Mucosa of descending colon (tissue), 3 donors: ENCODE results near the gene RABAC1. TPM values are rescaled to one million over a fixed set of nuclear protein-coding genes. Genes with fewer than 3 reads are reported as not detected.

Experiments
- ATAC-seq: fragments of 200-7000 bp; cut with Tn5 transposase; one replicate; pipeline ENCODE4 v1.9.1; 2020; ENCODE audit warnings: mild to moderate bottlenecking, moderate library complexity
- DNase-seq, 3 donors: peaks; one replicate each; pipeline ENCODE4 v3.0.0-alpha.2; 2020
- H3K36me3 ChIP-seq: fragments of 200-600 bp; one replicate; pipeline ENCODE4 v1.8.0; 2021; ENCODE audit warnings: low read depth, mild to moderate bottlenecking
- H3K4me1 ChIP-seq: fragments of 200-600 bp; one replicate; pipeline ENCODE4 v1.8.0; 2021; ENCODE audit warnings: low read depth, mild to moderate bottlenecking
- H3K4me3 ChIP-seq: fragments of 200-600 bp; one replicate; pipeline ENCODE4 v1.8.0; 2021; ENCODE audit warnings: mild to moderate bottlenecking
- H3K9me3 ChIP-seq: fragments of 200-600 bp; one replicate; pipeline ENCODE4 v1.8.0; 2021; ENCODE audit warnings: mild to moderate bottlenecking
- intact Hi-C, 2 donors: fragments of 100-400 bp; cut with DNase I in 1 of 2; cut with micrococcal nuclease in 1 of 2; formaldehyde crosslinking; loops; one replicate each; pipeline versions ENCODE4 v1.11.0 to v1.11.1; 2022; cut with DNase I, micrococcal nuclease
- total RNA-seq, 3 donors: library from RNA; stranded (reverse); fragmentation: NEBNext Ultra II Directional in 2 of 3; extraction: Animal tissue kit (Norgen Biotek cat#: 25700) in 2 of 3; gene quantifications; one replicate each; pipeline versions ENCODE4 v1.2.1 to v1.2.4, GENCODE V29; 2021 to 2023
- TF ChIP-seq, protein P1 (sequence below): fragments of 200-600 bp; IDR thresholded peaks from one replicate; pipeline ENCODE4 v1.8.0; 2022; ENCODE audit warnings: antibody characterized with exemption, mild to moderate bottlenecking
- donor health status: DM: no; HTN: no; CAD: no; lungs with moderate emphysema.
- donor health status: DM: no; HTN: no; CAD: no.
- donor health status: DM: no; HTN: yes; CAD: no.

RABAC1 gene
- total RNA-seq, 3 donors from 2014 or later = 150 to 160 (median 152) TPM

GRCh38 chr19:41958367-41959055 is 610 bp downstream of the RABAC1 start:
- Histone ChIP-seq H3K9me3 (no peaks in the 10 kb centered on the region), H3K4me3 (peak overlapping the region; percentile 77), H3K36me3 (no peaks in the 10 kb centered on the region), H3K4me1 (peaks cover 18% of the 10 kb centered on the region)
- ATAC-seq (peak; percentile 78), DNase-seq (peak; percentile 95 to 96 (median 96))
- TF ChIP-seq, protein P1, sequence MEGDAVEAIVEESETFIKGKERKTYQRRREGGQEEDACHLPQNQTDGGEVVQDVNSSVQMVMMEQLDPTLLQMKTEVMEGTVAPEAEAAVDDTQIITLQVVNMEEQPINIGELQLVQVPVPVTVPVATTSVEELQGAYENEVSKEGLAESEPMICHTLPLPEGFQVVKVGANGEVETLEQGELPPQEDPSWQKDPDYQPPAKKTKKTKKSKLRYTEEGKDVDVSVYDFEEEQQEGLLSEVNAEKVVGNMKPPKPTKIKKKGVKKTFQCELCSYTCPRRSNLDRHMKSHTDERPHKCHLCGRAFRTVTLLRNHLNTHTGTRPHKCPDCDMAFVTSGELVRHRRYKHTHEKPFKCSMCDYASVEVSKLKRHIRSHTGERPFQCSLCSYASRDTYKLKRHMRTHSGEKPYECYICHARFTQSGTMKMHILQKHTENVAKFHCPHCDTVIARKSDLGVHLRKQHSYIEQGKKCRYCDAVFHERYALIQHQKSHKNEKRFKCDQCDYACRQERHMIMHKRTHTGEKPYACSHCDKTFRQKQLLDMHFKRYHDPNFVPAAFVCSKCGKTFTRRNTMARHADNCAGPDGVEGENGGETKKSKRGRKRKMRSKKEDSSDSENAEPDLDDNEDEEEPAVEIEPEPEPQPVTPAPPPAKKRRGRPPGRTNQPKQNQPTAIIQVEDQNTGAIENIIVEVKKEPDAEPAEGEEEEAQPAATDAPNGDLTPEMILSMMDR = no peak
- intact Hi-C loops = no loop called here

DNA sequence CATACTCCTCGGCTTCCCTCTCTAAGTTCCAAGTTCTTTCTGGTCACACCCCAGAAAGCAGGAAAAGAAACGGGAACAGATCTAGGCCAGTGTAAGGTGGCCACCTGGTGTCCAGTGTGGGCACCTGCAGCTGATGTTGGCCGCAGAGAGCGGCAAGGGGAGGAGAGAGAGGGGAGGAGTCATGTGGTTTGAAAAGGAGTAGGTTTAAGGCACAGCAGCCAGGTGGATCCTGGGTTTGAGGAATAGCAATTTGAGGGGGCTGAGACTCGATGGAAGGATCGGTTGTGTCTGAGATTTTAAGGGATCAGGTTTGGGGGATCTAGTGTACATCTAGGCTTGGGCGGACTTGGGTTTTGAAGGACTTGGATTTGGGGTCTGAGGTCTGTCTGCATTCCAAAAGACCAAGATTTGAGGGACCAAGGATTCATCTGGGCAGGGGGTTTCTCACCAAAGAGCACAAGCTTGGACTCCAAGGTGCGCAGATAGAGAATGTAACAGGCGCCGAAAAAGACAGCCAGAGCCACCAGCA is 1.2 kb downstream of the RABAC1 start:
- H3K36me3 ChIP-seq = no peaks in the 10 kb centered on the region
- H3K4me3 ChIP-seq = no peak overlapping the region
- peaks cover 18% of the 10 kb centered on the region for H3K4me1 ChIP-seq
- DNase-seq = peak; percentile 83 to 86 (median 85)
- ATAC-seq = peak; percentile 81
- no peaks in the 10 kb centered on the region for H3K9me3 ChIP-seq
- TF ChIP-seq, protein P1 = peak; percentile 90
- intact Hi-C loops = no loop called here

GRCh38 chr19:41957161-41957837 is 1.8 kb downstream of the RABAC1 start:
- TF ChIP-seq, protein P1 = no peak
- peaks cover 18% of the 10 kb centered on the region for H3K4me1 ChIP-seq
- H3K9me3 ChIP-seq = no peaks in the 10 kb centered on the region
- intact Hi-C loops = no loop called here
- ATAC-seq = peak; percentile 68
- H3K36me3 ChIP-seq = no peaks in the 10 kb centered on the region
- H3K4me3 ChIP-seq = no peak overlapping the region
- DNase-seq = peak; percentile 81 to 85 (median 82)

- TF ChIP-seq, protein P1 = no peak
- Histone ChIP-seq H3K36me3 (no peaks in the 10 kb centered on the region), H3K4me3 (no peak overlapping the region), H3K4me1 (peaks cover 18% of the 10 kb centered on the region), H3K9me3 (no peaks in the 10 kb centered on the region)
- DNase-seq = peak; percentile 54 to 71 (median 70)
- ATAC-seq = peak; percentile 21
- intact Hi-C loops = no loop called here
These were observed 2.5 kb downstream of the RABAC1 start for GRCh38 chr19:41956621-41957020.

- Histone ChIP-seq H3K36me3 (no peaks in the 10 kb centered on the region), H3K4me3 (no peak overlapping the region), H3K9me3 (no peaks in the 10 kb centered on the region), H3K4me1 (peaks cover 18% of the 10 kb centered on the region)
- TF ChIP-seq, protein P1 = no peak
- DNase-seq = no peak
- ATAC-seq = no peak
- intact Hi-C loops = no loop called here
These were observed 3.6 kb downstream of the RABAC1 start for GRCh38 chr19:41955521-41955920.
